ENCODE results near the gene STK10.

DNA sequence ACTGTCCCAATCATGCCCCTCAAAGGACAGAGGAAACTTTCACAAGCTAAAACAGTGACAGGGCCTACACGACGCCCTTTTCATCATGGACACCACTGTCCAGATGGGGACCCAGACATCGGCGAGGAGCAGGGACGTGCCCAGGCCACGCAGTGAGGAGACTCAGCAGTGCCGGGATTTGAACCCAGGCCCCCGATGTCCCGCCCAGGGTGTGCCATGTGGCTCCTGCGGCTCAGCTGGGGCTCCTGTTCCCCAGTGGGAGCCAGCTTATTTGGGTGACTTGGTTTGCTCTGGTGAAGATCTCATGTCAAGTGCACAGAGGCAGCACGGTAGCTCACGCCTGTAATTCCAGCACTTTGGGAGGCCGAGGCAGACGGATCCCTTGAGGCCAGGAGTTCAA, 82.2 kb downstream of the STK10 start:
- TF ChIP-seq CTCF (conservative IDR thresholded peaks at IDR 0.05; ENCODE audit: low read length) (no peak), EZH2phosphoT487 (IDR thresholded peaks at IDR 0.05; ENCODE audit: borderline replicate concordance) (no peak)
